Stimulated activated CD8-positive, alpha-beta memory T cell treated with anti-CD3 and anti-CD28 coated beads, Interleukin-4, amount 100 ng/mL, for 48 hours (primary cell): ENCODE results near the gene NADK2.
"Not testable (repeated sequence)": the region's sequence is repeated elsewhere in the genome, so short reads cannot be mapped to it uniquely, and the experiment has no call there.

ENCODE experiments used
- DNase-seq: peaks from one replicate; pipeline ENCODE4 v3.0.0-alpha.2; 2020

Gene NADK2

GRCh38 chr5:36205329-36205728, 36.4 kb downstream of the NADK2 start:
- DNase-seq, result no peak

GRCh38 chr5:36202521-36202961, 39.2 kb downstream of the NADK2 start:
- no peak for DNase-seq

- no peak for DNase-seq
These were observed 41.2 kb downstream of the NADK2 start for GRCh38 chr5:36200513-36200912.

- no peak for DNase-seq
These were observed 42.1 kb downstream of the NADK2 start for GRCh38 chr5:36199620-36200019.

- not testable (repeated sequence) for DNase-seq
These were observed 42.9 kb downstream of the NADK2 start for GRCh38 chr5:36198783-36199182.

- DNase-seq, result no peak
These were observed 43.4 kb downstream of the NADK2 start for GRCh38 chr5:36198281-36198680.

GRCh38 chr5:36193746-36194145, 48.0 kb downstream of the NADK2 start:
- DNase-seq, result no peak

- not testable (repeated sequence) for DNase-seq
These were observed 57.3 kb downstream of the NADK2 start for GRCh38 chr5:36184408-36184807.

- no peak for DNase-seq
These were observed 60.0 kb downstream of the NADK2 start for GRCh38 chr5:36181774-36182173.

- DNase-seq, result no peak
These were observed 61.0 kb downstream of the NADK2 start for GRCh38 chr5:36180556-36181350.

GRCh38 chr5:36179950-36180349, 61.8 kb downstream of the NADK2 start:
- no peak for DNase-seq

GRCh38 chr5:36178524-36178890, 63.2 kb downstream of the NADK2 start:
- DNase-seq, result no peak

- DNase-seq, result no peak
These were observed 63.8 kb downstream of the NADK2 start for GRCh38 chr5:36177715-36178523.

- no peak for DNase-seq
These were observed 64.6 kb downstream of the NADK2 start for GRCh38 chr5:36177154-36177553.

GRCh38 chr5:36175043-36175442, 66.7 kb downstream of the NADK2 start:
- DNase-seq, result no peak

GRCh38 chr5:36174119-36174518, 67.6 kb downstream of the NADK2 start:
- DNase-seq, result no peak

- DNase-seq, result no peak
These were observed 68.3 kb downstream of the NADK2 start for GRCh38 chr5:36173426-36173825.

- DNase-seq, result no peak
These were observed 69.1 kb downstream of the NADK2 start for GRCh38 chr5:36172599-36172998.

GRCh38 chr5:36170832-36171424, 70.8 kb downstream of the NADK2 start:
- no peak for DNase-seq

GRCh38 chr5:36168737-36169136, 73.0 kb downstream of the NADK2 start:
- no peak for DNase-seq

GRCh38 chr5:36164461-36164860, 77.3 kb downstream of the NADK2 start:
- DNase-seq, result no peak

- DNase-seq, result no peak
These were observed 78.8 kb downstream of the NADK2 start for GRCh38 chr5:36162810-36163486.

GRCh38 chr5:36161361-36161760, 80.4 kb downstream of the NADK2 start:
- DNase-seq, result no peak
